ENCODE data around the gene RECQL5. TPM values are rescaled to one million over a fixed set of nuclear protein-coding genes. Genes with fewer than 3 reads are reported as not detected.
"Not testable (repeated sequence)": the region's sequence is repeated elsewhere in the genome, so short reads cannot be mapped to it uniquely, and the experiment has no call there.

Gene RECQL5
- total RNA-seq, 1 donor from 2014 or later = 26.0 TPM

DNA sequence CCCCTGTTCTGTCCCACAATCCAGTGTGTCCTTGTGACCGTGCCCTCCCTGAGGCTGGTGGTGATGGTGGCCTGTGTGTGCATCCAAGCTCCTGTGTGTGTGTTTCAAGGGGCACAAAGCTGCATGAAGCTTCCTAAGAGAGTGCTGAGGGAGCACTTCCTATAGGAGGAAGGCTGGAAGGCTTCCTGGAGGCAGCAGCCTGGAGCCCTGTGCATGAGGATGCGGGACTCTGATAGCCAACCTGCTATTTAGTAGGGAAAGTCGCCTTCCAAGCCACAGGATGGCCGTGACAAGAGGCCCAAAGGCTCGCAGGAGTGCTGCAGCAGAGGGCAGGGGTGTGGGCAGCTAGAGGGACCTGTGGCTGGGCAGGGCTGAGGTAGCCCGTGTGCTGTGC, 71.0 kb downstream of the RECQL5 start:
- no peak for ATAC-seq
- DNase-seq (ENCODE audit: low spot score) = no peak

DNA sequence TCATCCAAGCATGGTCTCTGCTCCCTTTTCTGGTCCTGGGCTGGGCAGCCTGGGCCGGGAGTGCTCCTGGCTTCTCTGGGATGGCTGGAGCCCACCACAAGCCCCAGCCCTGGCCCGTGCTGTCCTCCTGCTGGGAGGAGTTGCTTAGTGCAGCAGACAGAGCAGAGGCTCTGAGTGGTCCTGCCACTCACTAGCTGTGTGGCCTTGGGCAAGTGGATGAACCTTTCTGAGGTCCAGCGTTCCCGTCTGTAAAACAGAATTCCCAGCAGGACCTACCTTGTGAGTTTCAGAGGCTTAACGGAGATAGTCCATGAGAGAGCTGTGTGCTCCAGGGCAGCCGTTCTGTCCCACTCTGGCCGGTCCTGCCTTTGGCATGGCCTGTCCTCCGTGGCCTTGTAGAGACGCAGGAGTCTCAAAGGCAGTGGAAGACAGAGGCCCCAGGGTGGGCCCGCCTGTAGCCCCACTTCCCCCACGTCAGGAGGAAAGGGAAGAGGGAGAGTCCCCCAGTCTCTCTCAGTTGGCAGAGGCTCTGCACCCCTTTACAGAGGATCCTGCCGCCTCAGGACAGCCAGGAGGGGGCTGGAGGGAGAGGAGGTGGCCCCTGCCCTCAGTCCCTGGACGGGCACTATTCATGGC, 71.6 kb downstream of the RECQL5 start:
- no peak for DNase-seq (ENCODE audit: low spot score)

GRCh38 chr17:75594499-75595283, 72.3 kb downstream of the RECQL5 start:
- DNase-seq (ENCODE audit: low spot score) = no peak
- no peak for ATAC-seq

More for the DNA sequence above, 71.6 kb downstream of the RECQL5 start:
- no peak for ATAC-seq

GRCh38 chr17:75593430-75593829, 73.5 kb downstream of the RECQL5 start:
- not testable (repeated sequence) for ATAC-seq; DNase-seq (ENCODE audit: low spot score)

- DNase-seq (ENCODE audit: low spot score) (no peak), ATAC-seq (no peak)
Measured at GRCh38 chr17:75592348-75593020, 74.5 kb downstream of the RECQL5 start.

DNA sequence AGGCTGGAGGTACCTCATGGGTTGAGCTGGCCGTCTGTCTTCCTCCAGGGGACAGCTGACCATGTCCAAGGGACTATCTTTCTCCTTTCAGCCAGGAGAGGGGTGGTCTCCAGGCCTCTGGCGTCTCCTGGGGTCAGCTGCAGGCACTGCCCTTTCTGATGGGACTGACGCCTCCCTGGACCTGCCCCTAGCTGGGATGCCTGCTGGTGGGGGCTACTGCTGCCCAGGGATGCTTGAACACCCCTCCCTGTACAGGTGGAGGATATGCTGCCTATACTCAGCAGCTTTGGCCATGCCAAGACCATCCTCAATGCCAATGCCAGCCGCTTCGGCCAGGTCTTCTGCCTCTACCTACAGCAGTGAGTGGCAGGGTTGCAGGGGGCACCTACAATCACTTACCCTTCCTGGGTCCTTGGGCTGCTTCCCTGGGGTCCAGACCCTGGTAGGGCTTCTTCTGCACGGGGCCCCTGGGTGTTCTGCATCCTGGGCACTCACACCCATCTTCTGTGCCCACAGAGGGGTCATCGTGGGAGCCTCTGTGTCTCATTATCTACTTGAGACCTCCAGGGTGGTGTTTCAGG, 75.1 kb downstream of the RECQL5 start:
- DNase-seq (ENCODE audit: low spot score) (no peak), ATAC-seq (no peak)

DNA sequence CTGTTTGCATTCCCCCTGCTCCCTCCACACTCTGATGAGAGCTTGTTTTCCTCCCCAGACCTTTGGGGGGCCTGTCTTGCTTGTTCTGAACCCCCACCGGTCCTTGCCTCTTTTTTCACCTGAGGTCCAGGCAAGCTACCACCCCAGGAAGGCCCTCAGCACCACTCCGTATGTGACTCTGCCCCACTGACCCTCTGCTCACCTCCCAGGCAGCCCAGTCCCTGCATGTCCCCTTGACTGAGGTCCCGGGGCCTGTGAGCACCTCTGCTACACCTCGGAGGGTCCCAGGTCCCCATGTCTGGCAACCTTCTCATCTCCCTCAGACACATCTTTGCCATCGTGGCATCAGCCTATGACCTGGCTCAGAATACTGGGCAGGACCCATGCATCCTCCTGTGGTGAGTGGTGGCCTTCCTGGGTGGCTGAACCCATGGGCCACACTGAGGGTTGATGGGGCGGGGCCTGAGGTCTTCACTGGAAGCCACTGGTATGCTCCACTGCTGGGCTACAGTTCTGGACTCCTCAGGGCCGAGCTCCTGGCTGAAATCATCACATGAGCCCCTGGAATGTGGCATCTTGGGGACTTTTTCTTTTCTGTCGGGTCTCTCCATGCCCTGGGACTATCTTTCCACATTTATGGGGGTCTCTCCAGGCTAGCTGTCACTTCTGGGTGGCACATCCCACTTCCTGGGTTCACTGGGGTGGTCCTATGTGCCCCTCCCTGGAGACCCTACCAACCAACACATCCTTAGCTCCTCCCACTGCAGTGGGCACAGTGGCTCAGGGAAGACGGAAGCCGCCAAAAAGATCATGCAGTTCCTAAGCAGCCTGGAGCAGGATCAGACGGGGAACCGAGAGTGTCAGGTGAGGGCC, 75.9 kb downstream of the RECQL5 start:
- DNase-seq (ENCODE audit: low spot score) (no peak), ATAC-seq (no peak)

GRCh38 chr17:75590314-75590761, 76.6 kb downstream of the RECQL5 start:
- no peak for ATAC-seq
- DNase-seq (ENCODE audit: low spot score) = no peak

DNA sequence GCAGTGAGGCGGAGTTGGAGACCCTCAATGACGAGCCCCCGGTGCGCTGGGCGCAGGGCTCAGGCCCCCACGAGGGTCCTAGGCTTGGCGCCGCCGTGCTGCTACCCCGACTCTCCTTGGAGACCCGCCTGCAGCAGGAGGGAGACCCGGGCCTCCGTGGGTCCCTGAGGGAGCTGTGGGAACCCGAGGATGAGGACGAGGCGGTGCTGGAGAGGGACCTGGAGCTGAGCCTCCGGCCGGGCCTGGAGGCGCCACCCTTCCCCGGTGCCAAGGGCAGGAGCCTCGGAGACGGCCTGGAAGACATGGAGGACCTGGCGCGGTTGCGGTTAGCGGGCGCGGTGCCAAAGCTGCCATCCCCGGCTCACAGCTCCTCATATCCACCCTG, 77.0 kb downstream of the RECQL5 start:
- DNase-seq (ENCODE audit: low spot score) = peak; percentile 59
- no peak for ATAC-seq

DNA sequence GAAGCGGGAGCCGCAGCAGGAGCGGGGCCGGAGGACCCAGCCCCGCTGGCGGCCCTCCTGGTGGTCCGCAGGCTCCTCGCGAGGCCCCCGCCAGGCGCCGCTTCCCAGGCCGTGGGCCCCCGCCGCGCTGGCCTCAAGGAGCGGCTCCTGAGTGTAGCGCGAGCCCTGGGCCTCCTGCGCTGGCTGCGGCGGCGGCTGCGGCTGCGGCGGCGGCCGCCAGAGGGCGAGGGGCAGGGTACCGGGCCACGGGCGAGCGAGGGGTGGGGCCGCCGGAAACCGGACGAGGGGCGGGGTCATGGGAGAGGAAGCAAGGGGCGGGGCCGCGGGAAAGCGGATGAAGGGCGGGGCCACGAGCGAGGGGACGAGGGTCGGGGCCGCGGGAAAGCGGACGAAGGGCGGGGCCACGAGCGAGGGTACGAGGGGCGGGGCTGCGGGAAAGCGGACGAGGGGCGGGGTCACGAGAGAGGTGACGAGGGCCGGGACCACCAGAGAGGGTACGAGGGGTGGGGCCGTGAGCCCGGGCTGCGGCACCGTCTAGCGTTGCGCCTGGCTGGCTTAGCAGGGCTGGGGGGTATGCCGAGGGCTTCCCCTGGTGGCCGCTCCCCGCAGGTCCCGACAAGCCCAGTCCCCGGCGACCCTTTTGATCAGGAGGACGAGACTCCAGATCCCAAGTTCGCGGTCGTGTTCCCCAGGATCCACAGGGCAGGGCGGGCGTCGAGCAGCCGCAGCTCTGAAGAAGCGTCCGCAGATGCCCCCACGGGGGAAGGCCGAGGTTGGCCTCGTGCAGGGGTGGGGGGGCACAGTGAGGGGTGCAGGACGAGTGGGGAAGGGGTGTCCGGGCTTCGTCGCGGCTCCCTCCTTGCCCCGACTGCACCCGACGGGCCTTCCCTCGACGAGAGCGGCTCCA, 77.7 kb downstream of the RECQL5 start:
- ATAC-seq = peak; percentile 91
- peak; percentile 93 for DNase-seq (ENCODE audit: low spot score)

- DNase-seq (ENCODE audit: low spot score) = peak; percentile 85
- peak; percentile 59 for ATAC-seq
Measured at GRCh38 chr17:75588596-75589011, 78.3 kb downstream of the RECQL5 start.

DNA sequence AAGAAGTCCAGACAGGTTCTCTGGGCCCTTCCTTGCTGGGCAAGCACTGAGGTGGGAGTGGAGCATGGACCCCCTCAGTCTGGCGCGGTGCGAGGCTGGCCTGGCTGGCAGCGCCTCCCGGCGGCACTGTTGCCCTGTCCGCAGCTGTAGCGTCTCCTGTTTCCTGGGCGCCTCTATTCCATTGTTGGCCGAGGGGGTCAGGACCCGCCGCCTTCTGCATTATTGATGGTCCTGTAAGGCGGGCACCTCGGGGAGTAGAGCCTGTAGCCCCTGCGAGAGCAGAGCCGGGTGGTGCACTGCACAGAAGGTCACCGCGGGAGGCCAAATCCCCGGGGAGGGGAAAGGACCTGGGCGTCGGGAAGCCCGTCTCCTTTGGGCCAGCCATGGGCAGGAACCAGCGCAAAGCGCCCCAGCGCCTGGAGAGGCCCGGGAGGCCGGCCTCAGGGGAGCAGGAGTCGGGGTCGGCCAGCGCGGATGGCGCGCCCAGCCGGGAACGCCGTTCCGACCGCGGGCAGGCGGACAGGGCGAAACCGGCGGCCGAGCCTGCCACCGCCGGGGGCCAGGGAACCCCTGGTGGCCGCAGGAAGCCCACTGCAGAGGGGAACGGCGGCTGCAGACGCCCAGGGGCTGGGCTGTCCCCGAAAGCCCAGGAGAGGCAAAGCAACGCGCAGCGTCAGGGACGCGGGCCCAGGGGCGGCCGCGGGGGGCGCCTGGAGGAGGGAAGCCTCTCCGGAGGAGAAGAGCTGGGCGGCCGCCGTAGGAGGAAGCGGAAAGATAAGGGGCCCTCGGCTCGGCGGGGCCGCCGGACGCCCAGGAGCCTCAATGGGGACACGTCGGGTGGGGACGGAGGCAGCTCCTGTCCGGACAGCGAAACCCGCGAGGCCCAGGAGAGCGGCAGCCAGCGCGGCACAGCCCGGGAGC, 79.0 kb downstream of the RECQL5 start, which contains the start of gene MYO15B:
Gene MYO15B (plus strand): TSS at position 126 of the 921 bp plus-strand sequence. CDS start 258 bp downstream, at position 384.
- peak; percentile 5 for ATAC-seq
- DNase-seq (ENCODE audit: low spot score) = peak; percentile 65

DNA sequence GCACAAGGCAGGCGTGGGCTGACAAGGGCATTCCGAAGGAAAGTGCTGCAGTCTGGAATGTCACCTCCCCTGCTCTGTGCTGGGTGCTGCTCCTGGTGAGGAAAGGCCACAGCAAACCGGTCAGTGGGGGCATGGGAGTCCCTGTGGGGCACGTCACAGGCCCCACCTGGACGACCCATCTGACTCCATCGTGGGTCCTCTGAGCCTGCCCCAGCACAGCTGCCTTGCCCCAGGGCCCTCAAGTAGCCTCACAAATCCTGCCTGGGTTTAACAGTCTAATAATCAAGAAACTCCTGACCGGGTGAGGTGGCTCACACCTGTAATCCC, 82.1 kb downstream of the RECQL5 start:
- ATAC-seq = no peak
- DNase-seq (ENCODE audit: low spot score) = no peak

DNA sequence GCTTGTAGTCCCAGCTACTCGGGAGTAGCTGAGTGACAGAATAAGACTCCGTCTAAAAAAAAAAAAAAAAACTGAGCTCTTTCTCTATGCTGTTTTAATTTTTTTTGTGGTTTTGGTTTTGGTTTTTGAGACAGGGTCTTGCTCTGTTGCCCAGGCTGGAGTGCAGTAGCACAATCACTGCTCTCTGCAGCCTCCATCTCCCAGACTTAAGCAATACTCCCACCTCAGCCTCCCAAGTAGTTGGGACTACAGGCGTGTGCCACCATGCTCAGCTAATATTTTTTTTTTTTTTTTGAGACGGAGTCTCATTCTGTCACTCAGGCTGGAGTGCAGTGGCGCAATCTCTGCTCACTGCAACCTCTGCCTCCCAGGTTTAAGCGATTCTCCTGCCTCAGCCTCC, 83.8 kb downstream of the RECQL5 start:
- ATAC-seq; DNase-seq (ENCODE audit: low spot score): not testable (repeated sequence)

- ATAC-seq = not testable (repeated sequence)
Measured at GRCh38 chr17:75581121-75581725, 85.7 kb downstream of the RECQL5 start.

More at GRCh38 chr17:75581121-75581725, 85.7 kb downstream of the RECQL5 start:
- not testable (repeated sequence) for DNase-seq (ENCODE audit: low spot score)

Data from left lobe of liver (tissue), 2 donors.